Stimulated activated CD4-positive, alpha-beta T cell treated with anti-CD3 and anti-CD28 coated beads, Interleukin-12 subunit alpha, Interleukin-12 subunit beta, amount 100 ng/mL, for 4 hours (primary cell): Measurements from ENCODE around the gene RFX6.

Experiments used
- DNase-seq: peaks from one replicate; pipeline ENCODE4 v3.0.0-alpha.2; 2020

RFX6 gene

DNA sequence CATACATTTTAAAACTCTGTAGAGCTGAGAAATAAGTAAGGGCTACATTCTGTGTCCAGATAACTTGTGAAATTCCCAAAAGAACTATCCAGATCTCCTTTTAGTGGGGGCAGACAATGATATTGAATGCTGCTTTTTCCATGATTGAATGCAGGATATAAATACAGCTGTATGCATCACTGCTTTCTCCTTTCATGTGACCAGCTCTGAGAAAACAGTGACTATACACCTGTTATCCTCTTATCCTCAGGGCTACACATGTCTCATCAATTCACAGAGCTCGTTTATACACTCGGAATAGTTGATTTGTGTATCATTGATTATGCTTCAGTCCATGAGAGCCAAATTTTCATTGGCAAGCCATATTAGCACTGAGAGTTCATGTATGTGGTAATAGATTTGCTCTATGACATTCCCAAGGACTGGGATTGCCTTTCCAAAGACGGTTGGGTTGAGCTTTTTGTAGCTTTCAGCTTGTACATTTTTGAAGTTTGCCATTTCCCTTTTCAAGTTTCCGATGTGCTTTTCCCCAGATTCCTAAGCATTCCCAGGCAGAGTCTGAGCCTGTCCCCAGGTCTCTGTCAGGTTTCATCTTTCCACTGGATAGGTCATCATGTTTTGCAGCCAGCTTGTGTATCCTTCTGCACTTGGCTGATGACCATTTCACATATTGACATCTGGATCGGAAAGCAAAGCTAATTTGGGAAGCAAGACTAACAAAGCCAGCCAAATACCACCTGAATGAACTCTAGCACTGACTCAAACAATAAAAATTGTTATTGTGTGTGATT, 97.7 kb downstream of the RFX6 start:
- DNase-seq: no peak

DNA sequence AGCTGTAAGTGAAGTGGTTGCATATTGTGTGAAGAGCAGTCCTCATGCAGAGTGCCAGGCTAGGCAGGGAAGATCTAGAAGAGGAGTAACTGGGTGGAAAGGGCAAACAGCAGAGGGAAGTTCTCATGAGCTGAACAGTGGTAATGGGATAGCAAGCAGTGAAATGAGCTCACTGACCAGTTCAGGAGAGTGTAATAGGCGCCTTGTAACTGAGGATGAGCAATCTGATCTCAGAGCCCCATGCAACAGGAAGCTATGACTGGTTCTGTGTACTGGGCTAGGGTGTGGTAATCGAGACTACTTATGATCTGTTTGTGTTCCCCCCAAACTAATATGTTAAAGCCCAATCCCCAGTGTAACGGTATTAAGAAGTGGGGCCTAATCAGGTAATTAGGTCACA, 98.6 kb downstream of the RFX6 start:
- no peak for DNase-seq

DNA sequence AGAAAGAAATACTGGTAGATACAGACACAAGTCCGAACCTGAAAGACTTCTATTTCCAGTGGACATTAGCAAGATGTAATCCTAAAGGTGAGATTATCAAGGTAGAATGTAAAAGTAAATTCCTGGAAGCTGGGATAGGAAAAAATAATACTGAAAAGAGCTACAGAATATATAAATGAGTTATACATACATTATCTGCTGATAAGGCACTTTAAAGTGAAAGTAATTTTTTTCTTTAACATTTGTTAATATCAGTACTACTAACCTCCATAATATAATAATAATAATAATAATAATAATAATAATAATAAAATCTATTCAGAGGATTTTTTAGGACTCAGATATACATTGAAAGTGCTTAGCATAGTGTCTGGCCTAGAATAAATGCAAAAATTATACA, 102.5 kb downstream of the RFX6 start:
- no peak for DNase-seq
